Measurements from ENCODE around the gene INO80.

GRCh38 chr15:40984406-40984805, 131.7 kb downstream of the INO80 start:
- TF ChIP-seq, protein P1, sequence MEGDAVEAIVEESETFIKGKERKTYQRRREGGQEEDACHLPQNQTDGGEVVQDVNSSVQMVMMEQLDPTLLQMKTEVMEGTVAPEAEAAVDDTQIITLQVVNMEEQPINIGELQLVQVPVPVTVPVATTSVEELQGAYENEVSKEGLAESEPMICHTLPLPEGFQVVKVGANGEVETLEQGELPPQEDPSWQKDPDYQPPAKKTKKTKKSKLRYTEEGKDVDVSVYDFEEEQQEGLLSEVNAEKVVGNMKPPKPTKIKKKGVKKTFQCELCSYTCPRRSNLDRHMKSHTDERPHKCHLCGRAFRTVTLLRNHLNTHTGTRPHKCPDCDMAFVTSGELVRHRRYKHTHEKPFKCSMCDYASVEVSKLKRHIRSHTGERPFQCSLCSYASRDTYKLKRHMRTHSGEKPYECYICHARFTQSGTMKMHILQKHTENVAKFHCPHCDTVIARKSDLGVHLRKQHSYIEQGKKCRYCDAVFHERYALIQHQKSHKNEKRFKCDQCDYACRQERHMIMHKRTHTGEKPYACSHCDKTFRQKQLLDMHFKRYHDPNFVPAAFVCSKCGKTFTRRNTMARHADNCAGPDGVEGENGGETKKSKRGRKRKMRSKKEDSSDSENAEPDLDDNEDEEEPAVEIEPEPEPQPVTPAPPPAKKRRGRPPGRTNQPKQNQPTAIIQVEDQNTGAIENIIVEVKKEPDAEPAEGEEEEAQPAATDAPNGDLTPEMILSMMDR (IDR thresholded peaks at IDR 0.05), result no peak
- TF ChIP-seq POLR2A (IDR thresholded peaks at IDR 0.05) (no peak), POLR2AphosphoS5 (IDR thresholded peaks at IDR 0.05) (no peak)

Measured in breast epithelium (tissue), 3 donors.